Activated effector memory CD4-positive, alpha-beta T cell treated with Interleukin-2 at 50 U/mL for 16 hours (primary cell): ENCODE results near the gene RNASE7.

ENCODE experiments used
- DNase-seq: peaks from one replicate; pipeline ENCODE4 v3.0.0-alpha.2; 2020

Gene RNASE7

GRCh38 chr14:21088687-21089086 lies 46.5 kb downstream of the RNASE7 start:
- no peak for DNase-seq

GRCh38 chr14:21089271-21089670 lies 47.1 kb downstream of the RNASE7 start:
- no peak for DNase-seq

- DNase-seq: no peak
Observed at GRCh38 chr14:21089877-21090193, 47.7 kb downstream of the RNASE7 start.

GRCh38 chr14:21090194-21090939 lies 48.2 kb downstream of the RNASE7 start:
- DNase-seq: no peak

- no peak for DNase-seq
Observed at GRCh38 chr14:21090940-21091663, 48.9 kb downstream of the RNASE7 start.

GRCh38 chr14:21091821-21092272 lies 49.7 kb downstream of the RNASE7 start:
- no peak for DNase-seq

- DNase-seq: peak; percentile 85
Observed at GRCh38 chr14:21092273-21093011, 50.3 kb downstream of the RNASE7 start.

GRCh38 chr14:21093018-21093417 lies 50.9 kb downstream of the RNASE7 start:
- no peak for DNase-seq
